OCI-LY1 (cell line): ENCODE measurements around the gene CLDN3.

Experiments
- CTCF ChIP-seq: fragments of 200-600 bp; sonication (generic), shearing (Covaris generic); IDR thresholded peaks from 2 replicates; pipeline ENCODE4 v1.5.1; 2017; ENCODE audit warnings: mild to moderate bottlenecking, antibody characterized with exemption, low read length, moderate library complexity, mixed read lengths
- EZH2 ChIP-seq: fragments of 200-600 bp; sonication (generic), shearing (Covaris generic); IDR thresholded peaks from 2 replicates; pipeline ENCODE4 v1.8.0; 2017; ENCODE audit warnings: borderline replicate concordance, mixed run types, mild to moderate bottlenecking, antibody characterized with exemption, low read length, moderate library complexity, mixed read lengths

- TF ChIP-seq EZH2 (no peak), CTCF (no peak)
Observed at GRCh38 chr7:73737491-73738219, 32.4 kb downstream of the CLDN3 start.
